Measurements from ENCODE around the gene GADD45A.
A peak's percentile ranks its signal among the peaks of the same experiment; 100 is the strongest.

GADD45A gene

GRCh38 chr1:67647036-67647798 is 37.8 kb upstream of the GADD45A start:
- no peak for TF ChIP-seq CREB1 (IDR thresholded peaks at IDR 0.05; ENCODE audit: low read depth)
- no peak for TF ChIP-seq TAF1 (IDR thresholded peaks at IDR 0.05; ENCODE audit: low read depth)
- no peak for TF ChIP-seq EP300 (IDR thresholded peaks at IDR 0.05; ENCODE audit: borderline replicate concordance)
- TF ChIP-seq TCF12 (IDR thresholded peaks at IDR 0.05; ENCODE audit: low read depth), result no peak
- TF ChIP-seq NFIC (IDR thresholded peaks at IDR 0.05), result no peak
- no peak for TF ChIP-seq MAX (IDR thresholded peaks at IDR 0.05)
- TF ChIP-seq RAD21 (IDR thresholded peaks at IDR 0.05; ENCODE audit: low read depth), result no peak
- no peak for TF ChIP-seq EGR1 (IDR thresholded peaks at IDR 0.05)

GRCh38 chr1:67647814-67648358 is 37.1 kb upstream of the GADD45A start:
- TF ChIP-seq ZBTB7A (IDR thresholded peaks at IDR 0.05; ENCODE audit: low read depth), result no peak
- no peak for TF ChIP-seq USF1 (IDR thresholded peaks at IDR 0.05)
- TF ChIP-seq FOXM1 (IDR thresholded peaks at IDR 0.05; ENCODE audit: borderline replicate concordance, low read depth), result no peak
- TF ChIP-seq REST (IDR thresholded peaks at IDR 0.05; ENCODE audit: low read depth), result no peak
- TF ChIP-seq TAF1 (IDR thresholded peaks at IDR 0.05; ENCODE audit: low read depth), result no peak

- TF ChIP-seq MAX (IDR thresholded peaks at IDR 0.05), result no peak
- TF ChIP-seq FOXM1 (IDR thresholded peaks at IDR 0.05; ENCODE audit: borderline replicate concordance, low read depth), result no peak
- no peak for TF ChIP-seq NFIC (IDR thresholded peaks at IDR 0.05)
- TF ChIP-seq ZBTB7A (IDR thresholded peaks at IDR 0.05; ENCODE audit: low read depth), result no peak
- peak; percentile 28; the same call in 1 of the 2 replicates for TF ChIP-seq RAD21 (IDR thresholded peaks at IDR 0.05; ENCODE audit: low read depth)
- TF ChIP-seq EGR1 (IDR thresholded peaks at IDR 0.05), result no peak
- TF ChIP-seq EP300 (IDR thresholded peaks at IDR 0.05; ENCODE audit: borderline replicate concordance), result no peak
- TF ChIP-seq USF1 (IDR thresholded peaks at IDR 0.05), result peak; percentile 54
- no peak for TF ChIP-seq TEAD4 (IDR thresholded peaks at IDR 0.05)
- no peak for TF ChIP-seq TAF1 (IDR thresholded peaks at IDR 0.05; ENCODE audit: low read depth)
- no peak for TF ChIP-seq CREB1 (IDR thresholded peaks at IDR 0.05; ENCODE audit: low read depth)
Measured at GRCh38 chr1:67648582-67649326, 36.2 kb upstream of the GADD45A start.

- TF ChIP-seq USF1 (IDR thresholded peaks at IDR 0.05) (no peak), ZBTB7A (IDR thresholded peaks at IDR 0.05; ENCODE audit: low read depth) (no peak), CREB1 (IDR thresholded peaks at IDR 0.05; ENCODE audit: low read depth) (no peak), RAD21 (IDR thresholded peaks at IDR 0.05; ENCODE audit: low read depth) (no peak), NFIC (IDR thresholded peaks at IDR 0.05) (no peak), MAX (IDR thresholded peaks at IDR 0.05) (no peak), YY1 (IDR thresholded peaks at IDR 0.05; ENCODE audit: low read depth) (no peak), CEBPB (IDR thresholded peaks at IDR 0.05) (no peak), EP300 (IDR thresholded peaks at IDR 0.05; ENCODE audit: borderline replicate concordance) (no peak), TCF12 (IDR thresholded peaks at IDR 0.05; ENCODE audit: low read depth) (no peak), TEAD4 (IDR thresholded peaks at IDR 0.05) (no peak), EGR1 (IDR thresholded peaks at IDR 0.05) (no peak), TAF1 (IDR thresholded peaks at IDR 0.05; ENCODE audit: low read depth) (no peak), FOXM1 (IDR thresholded peaks at IDR 0.05; ENCODE audit: borderline replicate concordance, low read depth) (no peak), REST (IDR thresholded peaks at IDR 0.05; ENCODE audit: low read depth) (no peak)
Measured at GRCh38 chr1:67650061-67650460, 34.9 kb upstream of the GADD45A start.

All from Ishikawa (cell line).